ENCODE results near the gene TNFSF13.
A peak's percentile ranks its signal among the peaks of the same experiment; 100 is the strongest.

TNFSF13 gene

DNA sequence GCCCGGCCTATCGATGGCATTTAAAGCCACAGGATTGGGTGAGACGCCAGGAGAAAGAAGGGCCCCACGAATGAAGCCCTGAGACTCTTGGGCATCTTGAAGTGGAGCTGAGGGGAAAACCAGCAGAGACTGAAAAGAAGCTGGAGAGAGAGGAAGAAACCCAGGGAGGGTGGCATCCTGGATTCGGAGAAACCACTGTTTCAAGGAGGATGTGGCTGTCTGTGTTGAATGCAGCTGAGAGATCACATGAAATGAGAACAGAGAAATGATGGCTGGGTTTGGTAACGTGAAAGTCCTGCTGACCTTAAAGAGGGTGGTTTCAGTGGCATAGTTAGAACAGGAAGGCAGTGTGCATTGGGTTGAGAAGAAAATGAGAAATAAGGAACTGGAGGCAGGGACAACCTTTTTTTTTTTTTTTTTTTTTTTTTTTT lies 5.9 kb upstream of the TNFSF13 start:
- DNase-seq (ENCODE audit: low read depth in 2 of 2) = no peak

DNA sequence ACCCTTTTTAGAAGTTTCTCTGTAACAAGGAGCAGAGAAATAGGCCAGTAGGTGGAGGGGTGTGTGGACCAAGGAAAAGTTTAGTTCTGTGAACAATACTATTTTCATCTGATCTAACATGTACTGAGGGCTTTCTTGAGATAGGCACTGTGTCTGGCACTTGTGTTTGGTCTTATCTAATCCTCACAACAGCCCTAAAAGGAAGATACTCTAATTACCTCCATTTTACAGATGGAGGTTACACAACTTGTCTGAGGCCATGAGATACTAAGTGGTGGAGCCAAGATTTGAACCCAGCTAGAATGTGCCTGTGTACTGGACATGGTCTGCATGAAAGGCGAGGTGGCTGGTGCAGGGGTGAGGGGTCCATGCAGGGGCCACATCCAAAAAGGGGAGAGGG lies 5.2 kb upstream of the TNFSF13 start:
- DNase-seq (ENCODE audit: low read depth in 2 of 2) = no peak

DNA sequence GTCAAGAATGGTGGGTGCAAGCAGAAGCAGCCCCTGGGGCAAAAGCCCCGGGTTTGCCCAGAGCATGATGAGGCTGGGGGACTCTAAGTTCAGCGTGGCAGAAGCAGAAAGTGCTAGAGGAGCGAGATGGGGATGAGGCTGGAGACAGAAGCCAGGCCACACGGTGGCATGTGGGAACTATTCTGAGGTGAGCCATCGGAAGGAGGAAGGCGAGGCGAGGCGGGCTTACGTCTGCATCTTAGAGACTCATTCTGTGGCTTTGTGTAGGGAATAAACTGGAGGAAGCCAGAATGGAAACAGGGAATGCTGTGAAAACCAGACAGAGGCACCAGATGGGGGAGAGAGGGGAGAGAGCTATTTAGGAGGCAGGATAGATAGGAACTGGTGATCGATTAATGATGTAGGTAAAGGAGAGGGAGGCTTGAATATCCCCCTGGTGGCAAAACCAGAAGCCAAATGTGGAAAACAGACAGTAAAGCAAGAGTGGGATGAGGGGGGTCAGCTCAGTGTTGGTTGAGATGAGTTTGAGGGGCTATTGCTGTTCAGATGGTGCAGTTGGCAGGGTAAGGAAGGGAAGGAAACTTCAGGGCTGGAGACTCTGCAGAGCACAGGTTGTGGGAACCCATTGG lies 3.1 kb upstream of the TNFSF13 start:
- no peak for DNase-seq (ENCODE audit: low read depth in 2 of 2)

DNA sequence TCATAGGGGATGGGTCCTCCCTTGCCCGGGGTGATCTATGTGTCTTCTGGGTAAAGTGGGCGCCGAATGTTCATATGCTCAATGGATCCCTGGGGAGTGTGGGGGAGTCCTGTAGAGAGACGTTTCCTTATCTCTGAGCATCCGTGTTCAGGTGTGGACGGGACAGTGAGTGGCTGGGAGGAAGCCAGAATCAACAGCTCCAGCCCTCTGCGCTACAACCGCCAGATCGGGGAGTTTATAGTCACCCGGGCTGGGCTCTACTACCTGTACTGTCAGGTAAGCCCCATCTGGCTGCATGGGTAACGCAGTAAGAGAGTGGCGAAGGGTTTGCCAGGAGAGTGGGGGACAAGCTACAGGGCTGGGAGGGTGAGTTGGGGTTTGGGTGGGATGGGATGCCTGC lies 1.9 kb upstream of the TNFSF13 start:
- DNase-seq (ENCODE audit: low read depth in 2 of 2) = no peak

DNA sequence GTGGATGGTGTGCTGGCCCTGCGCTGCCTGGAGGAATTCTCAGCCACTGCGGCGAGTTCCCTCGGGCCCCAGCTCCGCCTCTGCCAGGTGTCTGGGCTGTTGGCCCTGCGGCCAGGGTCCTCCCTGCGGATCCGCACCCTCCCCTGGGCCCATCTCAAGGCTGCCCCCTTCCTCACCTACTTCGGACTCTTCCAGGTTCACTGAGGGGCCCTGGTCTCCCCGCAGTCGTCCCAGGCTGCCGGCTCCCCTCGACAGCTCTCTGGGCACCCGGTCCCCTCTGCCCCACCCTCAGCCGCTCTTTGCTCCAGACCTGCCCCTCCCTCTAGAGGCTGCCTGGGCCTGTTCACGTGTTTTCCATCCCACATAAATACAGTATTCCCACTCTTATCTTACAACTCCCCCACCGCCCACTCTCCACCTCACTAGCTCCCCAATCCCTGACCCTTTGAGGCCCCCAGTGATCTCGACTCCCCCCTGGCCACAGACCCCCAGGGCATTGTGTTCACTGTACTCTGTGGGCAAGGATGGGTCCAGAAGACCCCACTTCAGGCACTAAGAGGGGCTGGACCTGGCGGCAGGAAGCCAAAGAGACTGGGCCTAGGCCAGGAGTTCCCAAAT lies 1.3 kb upstream of the TNFSF13 start:
- DNase-seq (ENCODE audit: low read depth in 2 of 2) = no peak

DNA sequence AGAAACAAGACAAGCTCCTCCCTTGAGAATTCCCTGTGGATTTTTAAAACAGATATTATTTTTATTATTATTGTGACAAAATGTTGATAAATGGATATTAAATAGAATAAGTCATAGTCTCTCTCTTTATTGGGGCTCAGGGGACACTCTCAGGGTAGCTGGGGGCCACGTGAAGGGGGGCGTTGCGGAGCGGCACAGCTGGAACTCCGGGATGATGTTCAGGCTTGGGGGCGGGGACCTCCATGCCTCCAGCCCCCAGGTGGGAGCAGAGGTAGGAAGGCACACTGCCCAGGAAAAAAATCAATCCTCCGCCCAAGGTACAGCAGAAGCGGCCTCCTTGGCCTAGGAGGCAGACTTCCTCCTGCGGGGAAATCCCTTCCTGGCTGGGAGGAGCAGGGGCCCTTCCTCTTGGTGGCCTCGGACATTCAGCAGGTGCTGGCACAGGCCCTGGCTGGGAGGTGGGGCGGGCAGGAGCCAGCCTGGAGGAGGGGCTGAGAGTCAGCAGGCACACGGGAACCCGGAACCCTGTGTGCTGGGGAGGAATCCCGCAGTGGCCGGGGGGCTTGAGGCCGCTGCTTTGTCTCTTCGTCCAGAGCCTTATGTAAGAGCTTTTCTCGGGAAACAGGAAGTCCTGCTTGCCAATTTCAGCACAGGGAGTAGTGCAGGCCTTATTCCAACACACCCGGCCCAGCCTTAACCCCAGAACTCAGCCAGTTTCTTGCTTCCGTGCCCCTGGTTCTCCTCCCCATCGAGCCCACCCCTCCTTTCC lies 591 bp upstream of the TNFSF13 start:
- no peak for DNase-seq (ENCODE audit: low read depth in 2 of 2)

DNA sequence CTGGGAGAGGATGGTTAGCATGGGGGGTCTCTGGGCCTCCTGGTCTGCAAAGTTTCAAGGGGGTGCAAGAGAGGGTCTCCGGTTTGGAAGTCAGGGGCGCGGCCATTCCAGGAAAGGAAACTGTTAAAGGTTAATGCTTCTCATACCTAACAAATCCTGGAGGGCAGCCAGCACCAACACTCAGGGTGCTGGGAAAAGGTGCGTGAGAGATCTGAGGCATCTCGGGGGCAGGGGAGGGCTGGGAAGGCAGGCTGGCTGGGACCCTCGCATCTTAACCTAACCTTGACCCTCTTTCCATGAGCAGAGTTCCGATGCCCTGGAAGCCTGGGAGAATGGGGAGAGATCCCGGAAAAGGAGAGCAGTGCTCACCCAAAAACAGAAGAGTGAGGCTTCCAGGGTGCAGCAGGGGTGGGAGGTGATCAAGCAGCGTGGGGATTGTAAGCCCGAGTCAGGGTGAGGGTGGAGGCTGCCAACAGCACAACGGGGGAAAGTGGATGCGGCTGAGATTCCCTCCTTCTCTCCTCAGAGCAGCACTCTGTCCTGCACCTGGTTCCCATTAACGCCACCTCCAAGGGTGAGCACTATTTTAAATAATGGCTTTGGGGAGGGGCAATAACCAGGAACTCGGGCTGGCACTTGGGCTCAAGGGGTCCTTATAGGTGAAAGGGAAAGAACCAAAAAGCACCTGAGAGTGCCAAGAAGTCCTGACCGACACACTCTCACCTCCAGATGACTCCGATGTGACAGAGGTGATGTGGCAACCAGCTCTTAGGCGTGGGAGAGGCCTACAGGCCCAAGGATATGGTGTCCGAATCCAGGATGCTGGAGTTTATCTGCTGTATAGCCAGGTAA lies 996 bp downstream of the TNFSF13 start:
- DNase-seq (ENCODE audit: low read depth in 2 of 2) = no peak

DNA sequence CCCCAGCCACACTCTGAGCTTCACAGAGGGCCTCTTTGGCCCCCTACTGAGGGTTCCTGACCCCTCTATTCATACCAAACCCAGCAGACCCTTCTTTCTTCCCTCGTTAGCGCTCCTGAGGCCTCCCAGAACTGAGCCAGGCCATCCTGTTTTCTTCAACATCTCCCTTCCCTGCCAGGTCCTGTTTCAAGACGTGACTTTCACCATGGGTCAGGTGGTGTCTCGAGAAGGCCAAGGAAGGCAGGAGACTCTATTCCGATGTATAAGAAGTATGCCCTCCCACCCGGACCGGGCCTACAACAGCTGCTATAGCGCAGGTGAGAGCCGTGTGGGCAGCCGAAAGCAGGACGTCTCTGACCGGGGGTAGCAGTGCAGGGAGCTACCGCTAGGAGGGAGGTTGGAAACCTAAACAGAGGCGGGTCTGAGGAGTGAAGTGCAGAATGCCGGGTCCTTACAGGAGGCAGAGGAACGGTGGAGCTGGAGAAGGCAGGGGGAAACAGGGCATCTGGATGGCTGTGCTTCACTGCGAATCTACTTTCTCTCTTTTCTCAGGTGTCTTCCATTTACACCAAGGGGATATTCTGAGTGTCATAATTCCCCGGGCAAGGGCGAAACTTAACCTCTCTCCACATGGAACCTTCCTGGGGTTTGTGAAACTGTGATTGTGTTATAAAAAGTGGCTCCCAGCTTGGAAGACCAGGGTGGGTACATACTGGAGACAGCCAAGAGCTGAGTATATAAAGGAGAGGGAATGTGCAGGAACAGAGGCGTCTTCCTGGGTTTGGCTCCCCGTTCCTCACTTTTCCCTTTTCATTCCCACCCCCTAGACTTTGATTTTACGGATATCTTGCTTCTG lies 1.9 kb downstream of the TNFSF13 start:
- DNase-seq (ENCODE audit: low read depth in 2 of 2) = peak in 1 of 2 donors; percentile 44

DNA sequence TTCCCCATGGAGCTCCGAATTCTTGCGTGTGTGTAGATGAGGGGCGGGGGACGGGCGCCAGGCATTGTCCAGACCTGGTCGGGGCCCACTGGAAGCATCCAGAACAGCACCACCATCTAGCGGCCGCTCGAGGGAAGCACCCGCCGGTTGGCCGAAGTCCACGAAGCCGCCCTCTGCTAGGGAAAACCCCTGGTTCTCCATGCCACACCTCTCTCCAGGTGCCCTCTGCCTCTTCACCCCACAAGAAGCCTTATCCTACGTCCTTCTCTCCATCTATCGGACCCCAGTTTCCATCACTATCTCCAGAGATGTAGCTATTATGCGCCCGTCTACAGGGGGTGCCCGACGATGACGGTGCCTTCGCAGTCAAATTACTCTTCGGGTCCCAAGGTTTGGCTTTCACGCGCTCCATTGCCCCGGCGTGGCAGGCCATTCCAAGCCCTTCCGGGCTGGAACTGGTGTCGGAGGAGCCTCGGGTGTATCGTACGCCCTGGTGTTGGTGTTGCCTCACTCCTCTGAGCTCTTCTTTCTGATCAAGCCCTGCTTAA lies 2.6 kb downstream of the TNFSF13 start:
- DNase-seq (ENCODE audit: low read depth in 2 of 2) = peak; percentile 74 to 80

DNA sequence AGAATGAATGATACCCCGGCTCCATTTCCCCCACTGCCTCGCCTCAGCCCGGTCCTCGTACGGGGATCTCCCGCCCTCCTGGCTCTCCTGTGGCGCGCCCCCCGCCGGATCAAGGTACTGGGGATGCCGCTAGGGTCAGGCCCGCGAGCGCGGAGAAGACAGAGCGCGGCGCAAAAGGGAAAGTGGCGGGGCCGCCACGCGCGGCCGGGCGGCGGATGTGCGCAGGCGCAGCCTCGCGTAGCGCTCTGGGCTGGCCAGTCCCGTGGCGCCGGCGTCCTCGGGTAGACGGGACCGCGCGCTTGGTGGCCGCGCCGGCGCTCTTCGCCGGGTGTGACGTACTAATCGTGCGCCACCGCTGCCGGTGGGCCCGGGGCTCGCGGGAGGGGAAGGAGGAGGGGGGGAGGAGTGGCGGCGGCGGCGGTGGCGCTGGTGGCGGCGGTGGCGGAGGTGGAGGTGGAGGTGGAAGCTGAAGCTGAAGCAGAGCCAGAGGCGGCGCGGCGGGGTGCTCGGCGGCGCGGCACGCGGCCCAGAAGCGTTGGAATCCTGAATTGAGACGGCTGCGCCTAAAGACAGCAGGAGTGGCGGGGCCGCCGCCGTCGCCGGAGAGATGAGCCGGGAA lies 3.1 kb downstream of the TNFSF13 start, which contains the start of gene SENP3:
TSS of gene SENP3 (plus strand) at position 331 of the 619 bp plus-strand sequence. CDS start 1,158 bp downstream, outside the sequence.
- peak; percentile 89 to 90 for DNase-seq (ENCODE audit: low read depth in 2 of 2)

DNA sequence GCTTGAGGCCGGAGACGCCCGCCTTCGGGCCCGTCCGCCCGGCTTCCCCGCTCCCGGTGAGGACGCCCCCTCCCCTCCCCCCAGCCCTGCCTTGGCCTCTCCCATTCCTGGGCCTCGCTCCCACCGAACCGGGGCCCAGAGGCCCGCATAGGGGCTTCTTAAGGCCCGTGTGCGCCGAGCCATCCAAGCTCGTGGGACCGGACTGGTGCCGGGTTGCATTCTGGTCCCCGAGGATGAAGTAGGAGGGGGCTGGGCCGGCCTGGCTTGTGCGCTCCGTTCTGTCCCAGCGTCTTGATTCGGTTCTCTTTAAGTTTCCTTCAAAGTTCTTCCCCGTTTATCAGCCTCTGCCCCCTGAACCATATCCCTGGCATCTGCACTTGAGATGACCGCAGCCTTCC lies 3.7 kb downstream of the TNFSF13 start:
- DNase-seq (ENCODE audit: low read depth in 2 of 2) = no peak

DNA sequence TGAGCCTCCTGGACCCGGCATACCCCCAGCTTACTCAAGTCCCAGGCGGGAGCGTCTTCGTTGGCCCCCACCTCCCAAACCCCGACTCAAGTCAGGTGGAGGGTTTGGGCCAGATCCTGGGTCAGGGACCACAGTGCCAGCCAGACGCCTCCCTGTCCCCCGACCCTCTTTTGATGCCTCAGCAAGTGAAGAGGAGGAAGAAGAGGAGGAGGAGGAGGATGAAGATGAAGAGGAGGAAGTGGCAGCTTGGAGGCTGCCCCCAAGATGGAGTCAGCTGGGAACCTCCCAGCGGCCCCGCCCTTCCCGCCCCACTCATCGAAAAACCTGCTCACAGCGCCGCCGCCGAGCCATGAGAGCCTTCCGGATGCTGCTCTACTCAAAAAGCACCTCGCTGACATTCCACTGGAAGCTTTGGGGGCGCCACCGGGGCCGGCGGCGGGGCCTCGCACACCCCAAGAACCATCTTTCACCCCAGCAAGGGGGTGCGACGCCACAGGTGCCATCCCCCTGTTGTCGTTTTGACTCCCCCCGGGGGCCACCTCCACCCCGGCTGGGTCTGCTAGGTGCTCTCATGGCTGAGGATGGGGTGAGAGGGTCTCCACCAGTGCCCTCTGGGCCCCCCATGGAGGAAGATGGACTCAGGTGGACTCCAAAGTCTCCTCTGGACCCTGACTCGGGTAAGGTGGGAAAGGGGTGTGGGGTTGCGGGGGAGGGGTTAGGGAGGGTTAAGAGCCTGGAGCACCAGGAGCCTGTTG lies 4.7 kb downstream of the TNFSF13 start:
- DNase-seq (ENCODE audit: low read depth in 2 of 2) = no peak

DNA sequence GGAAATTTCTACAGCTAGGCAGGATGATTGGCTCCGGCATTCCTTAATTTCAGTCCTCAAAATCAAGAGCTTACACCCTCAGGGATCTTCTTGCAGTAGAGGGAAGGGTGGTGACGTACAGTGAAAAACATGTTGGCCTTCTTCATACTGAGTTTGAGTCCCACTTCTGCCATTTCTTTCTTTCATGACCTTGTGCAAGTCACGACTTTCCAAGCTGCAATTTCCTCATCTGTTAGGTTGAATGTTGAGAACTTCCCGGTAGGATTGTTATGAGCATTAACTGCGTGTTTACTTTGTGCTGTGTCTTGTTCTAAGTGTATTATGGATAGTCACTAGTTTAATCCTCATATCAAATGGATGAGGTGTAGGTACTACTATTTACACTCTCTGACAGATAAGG lies 11.0 kb downstream of the TNFSF13 start:
- no peak for DNase-seq (ENCODE audit: low read depth in 2 of 2)

DNA sequence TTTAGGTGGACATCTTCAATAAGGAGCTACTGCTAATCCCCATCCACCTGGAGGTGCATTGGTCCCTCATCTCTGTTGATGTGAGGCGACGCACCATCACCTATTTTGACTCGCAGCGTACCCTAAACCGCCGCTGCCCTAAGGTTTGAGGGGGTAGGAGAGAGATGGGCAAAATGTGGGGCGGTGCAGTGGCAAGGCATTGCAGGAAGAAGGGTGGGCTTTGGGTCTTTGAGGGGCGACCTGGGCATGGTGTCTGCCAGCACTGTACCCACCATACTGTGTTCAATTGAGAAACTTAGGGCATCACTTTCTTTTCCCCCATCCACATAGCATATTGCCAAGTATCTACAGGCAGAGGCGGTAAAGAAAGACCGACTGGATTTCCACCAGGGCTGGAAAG lies 11.8 kb downstream of the TNFSF13 start:
- DNase-seq (ENCODE audit: low read depth in 2 of 2) = no peak

DNA sequence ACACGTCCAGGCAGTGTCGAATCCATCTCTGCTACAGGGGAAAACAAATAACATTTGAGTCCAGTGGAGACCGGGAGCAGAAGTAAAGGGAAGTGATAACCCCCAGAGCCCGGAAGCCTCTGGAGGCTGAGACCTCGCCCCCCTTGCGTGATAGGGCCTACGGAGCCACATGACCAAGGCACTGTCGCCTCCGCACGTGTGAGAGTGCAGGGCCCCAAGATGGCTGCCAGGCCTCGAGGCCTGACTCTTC lies 13.7 kb downstream of the TNFSF13 start:
- no peak for DNase-seq (ENCODE audit: low read depth in 2 of 2)

DNA sequence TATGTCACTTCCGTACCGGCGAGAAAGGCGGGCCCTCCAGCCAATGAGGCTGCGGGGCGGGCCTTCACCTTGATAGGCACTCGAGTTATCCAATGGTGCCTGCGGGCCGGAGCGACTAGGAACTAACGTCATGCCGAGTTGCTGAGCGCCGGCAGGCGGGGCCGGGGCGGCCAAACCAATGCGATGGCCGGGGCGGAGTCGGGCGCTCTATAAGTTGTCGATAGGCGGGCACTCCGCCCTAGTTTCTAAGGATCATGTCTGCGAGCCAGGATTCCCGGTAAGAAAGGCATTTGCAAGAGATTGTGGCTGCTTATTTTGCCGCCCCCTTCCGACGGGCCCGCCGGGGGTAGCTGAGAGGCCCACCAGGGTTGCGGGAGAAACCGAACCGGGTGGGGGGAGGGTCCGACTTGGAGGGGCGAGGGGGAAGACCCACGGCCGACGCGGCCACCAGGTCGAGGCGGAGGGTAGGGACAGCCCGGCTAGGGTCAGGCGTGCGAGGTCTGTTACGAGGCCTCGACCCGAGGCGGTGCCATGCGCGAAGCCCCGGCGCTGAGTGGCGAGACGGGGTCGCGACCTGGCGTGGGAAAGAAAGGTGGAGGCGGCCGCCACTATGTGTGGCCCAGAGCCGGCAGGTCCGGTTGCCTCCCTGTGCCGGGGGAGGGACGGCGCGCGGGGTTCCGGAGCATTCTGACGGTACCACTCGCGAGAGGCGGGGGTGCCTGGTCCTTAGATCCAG lies 14.2 kb downstream of the TNFSF13 start:
- DNase-seq (ENCODE audit: low read depth in 2 of 2) = peak; percentile 98 to 99

DNA sequence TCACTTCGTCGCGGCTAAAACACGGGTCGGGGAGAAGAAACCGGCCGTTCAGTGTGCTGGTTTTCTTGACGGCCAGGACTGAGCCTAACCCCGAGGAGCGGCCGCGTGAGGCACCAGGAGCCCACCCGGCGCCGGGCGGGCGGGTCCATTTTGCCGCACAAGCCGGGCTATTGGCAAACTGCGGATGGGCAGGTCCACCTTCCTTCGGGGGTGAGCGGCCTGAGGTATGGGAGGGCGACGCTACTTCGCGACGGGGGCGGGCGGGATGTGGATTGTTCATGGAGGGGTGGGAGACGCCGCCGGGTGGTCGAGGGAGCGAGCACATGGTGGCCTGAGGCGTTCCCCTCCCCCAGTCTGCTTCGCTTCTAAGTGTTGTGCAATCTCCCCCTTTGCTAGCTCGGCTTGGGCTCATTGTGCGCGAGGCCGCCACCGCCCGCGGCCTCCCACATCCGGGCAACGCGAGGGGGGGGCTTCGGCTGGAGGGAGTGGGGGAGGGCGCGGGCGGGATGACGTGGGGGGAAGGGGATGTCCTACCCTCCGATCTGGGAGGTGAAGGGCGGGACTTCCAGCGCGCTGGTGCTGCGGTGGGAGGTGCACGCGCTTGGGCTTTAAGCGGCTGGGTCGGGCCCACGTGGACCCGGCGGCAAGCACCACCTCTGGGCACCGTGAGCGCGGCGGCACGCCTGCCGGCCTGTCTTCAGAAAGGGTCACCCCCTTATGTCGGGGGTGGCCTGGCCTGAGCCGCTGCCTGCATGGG lies 15.0 kb downstream of the TNFSF13 start:
- DNase-seq (ENCODE audit: low read depth in 2 of 2) = peak; percentile 83 to 85

DNA sequence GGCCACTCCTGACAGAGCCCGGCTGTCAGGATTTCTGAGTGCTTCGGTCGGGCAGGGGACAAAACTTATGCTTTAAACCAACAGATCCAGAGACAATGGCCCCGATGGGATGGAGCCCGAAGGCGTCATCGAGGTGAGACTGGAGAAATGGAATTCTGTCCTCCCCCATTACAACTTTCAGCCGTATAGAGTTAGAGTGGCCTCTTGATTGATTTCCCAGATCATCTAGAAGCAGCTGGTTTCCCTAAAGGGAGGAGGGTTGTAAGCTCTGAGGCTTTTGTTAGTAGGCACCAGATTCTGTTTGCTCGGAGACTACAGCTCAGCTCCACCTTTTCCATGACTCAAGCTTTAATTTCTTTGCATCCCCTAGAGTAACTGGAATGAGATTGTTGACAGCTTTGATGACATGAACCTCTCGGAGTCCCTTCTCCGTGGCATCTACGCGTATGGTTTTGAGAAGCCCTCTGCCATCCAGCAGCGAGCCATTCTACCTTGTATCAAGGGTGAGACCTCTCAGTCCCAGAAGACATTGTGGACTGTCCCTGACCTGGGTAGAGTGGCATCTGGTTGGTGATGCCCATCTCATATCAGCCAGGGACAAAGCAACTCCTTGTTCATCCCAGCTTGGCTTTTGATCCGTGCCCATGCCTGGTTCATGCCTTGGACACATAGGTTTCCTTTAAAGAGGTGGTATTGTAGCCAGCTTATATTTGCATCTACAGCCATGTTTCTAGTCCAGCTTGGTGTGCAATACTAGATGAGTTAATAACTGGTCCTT lies 15.8 kb downstream of the TNFSF13 start:
- DNase-seq (ENCODE audit: low read depth in 2 of 2) = no peak
